Stimulated activated CD4-positive, alpha-beta T cell treated with anti-CD3 and anti-CD28 coated beads, Interleukin-1b, Interleukin-23, amount 100 ng/mL, for 48 hours (primary cell): ENCODE data around the gene METTL23.
"Not testable (repeated sequence)": the region's sequence is repeated elsewhere in the genome, so short reads cannot be mapped to it uniquely, and the experiment has no call there.

Experiments
- DNase-seq: peaks from one replicate; pipeline ENCODE4 v3.0.0-alpha.2; 2020

METTL23 gene

DNA sequence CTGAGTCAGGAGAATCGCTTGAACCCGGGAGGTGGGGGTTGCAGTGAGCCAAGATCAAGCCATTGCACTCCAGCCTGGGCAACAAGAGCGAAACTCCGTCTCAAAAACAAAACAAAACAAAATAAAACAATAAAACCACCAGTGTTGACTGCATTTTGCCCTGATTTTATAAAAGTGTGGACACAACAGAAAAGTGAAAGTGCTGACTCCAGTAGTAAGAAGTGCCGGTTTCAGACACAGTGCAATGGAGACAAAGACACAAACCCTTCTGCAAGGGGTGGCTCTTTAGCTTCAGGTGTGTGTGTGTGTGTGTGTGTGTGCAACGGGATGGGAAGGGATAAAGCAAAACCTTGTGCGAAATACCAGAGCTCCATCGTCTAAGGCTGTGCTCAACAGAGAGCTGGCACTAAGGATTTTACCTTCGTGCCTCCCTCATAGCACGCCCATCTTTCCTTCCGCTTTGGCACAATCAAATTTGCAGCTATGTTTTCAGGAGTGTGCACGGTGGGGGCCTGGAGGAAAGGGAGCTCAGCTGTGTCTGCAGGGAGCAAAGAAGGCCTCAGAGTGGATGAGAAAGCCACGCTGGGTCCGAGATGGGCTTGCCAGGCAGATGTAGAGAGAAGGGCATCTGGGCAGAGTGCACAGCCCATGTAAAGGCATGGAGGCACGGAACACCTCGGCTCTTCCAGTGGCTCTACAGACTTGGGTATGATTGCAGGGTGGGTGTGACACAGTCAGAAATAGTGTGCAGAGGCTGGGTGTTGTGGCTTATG lies 31.4 kb upstream of the METTL23 start:
- no peak for DNase-seq

DNA sequence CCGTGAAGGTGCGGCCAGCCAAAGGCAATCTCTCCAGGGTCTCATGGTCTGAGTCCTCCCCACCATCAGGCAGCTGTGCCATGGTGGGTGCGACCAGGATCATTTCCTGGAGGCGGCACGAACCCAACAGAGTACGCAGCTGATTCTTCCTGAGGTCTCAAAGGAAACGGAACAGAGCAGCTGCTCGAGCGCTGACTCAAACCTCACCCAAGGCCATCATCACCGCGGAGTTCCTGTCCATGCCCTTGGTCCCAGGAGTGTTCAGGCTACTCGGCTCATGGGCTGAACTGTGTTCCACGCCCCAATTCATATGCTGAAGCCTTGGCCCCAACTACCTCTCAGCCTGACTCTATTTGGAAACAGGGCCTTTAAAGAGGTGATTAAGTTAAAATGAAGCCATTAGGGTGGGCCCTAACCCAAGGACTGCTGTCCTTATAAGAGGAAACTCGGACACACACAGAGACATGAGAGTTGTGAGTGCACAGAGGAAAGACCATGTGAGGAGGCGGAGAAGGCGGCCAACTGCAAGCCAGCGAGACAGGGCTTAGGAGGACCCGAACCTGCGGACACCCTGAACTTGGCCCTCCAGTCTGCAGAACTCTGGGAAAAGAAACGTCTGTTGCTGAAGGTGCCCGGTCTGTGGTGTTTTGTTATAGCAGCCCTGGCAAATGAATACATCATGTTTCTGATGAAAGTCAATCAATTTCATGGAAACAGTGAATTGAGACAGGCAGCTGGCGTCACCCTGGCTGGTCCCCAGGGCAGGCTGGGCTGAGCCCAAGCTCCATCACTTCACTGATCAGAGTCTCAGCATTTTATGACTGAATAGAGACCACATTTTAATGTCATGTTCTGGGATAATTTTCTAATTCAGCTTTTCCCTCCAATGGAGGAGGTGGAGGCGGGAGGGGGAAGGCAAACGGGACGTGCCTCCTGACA lies 29.6 kb upstream of the METTL23 start:
- DNase-seq = no peak

GRCh38 chr17:76697702-76698465 lies 28.8 kb upstream of the METTL23 start:
- DNase-seq = no peak

- not testable (repeated sequence) for DNase-seq
These were observed 28.1 kb upstream of the METTL23 start for GRCh38 chr17:76698466-76698977.

- no peak for DNase-seq
These were observed 26.4 kb upstream of the METTL23 start for GRCh38 chr17:76700270-76700616.

DNA sequence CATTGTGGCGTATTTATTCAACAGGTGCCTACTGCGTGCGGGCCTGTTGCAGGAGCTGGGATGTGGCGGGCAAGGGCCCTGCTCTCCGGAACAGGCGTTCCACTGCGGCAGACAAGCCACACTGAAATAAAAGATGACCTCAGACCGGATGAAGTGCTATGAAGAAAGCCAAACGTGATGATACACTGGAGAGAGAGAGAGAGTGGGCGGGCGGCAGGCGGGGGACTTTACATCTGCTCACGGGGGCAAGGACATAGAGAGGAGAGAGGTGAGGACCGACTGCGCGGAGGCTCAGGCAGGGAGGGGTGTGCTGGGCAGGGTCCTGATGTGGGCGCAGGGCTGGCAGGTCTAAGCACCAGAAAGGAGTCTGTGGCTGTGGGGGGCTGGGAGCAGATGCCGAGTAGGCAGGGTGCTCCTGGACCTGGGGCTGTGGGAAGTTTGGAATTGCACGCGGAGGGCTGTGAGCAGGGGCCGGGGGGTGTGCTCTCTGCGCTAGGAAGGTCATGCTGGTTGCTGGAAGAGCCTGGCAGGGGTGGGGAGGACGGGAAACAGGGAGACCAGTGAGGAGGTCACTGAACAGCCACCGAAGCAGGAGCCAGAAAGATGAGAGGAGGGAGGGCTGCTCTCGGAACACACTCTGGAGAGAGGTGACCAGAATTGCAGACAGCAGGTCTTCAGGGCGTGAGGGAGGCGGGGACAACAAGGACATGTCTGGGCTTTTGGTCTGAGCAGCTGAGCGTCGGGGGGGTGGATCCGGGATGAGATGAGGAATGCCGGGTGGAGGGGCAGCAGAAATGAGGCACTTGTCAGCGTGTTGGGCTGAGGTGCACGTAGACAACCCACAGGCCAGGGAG lies 25.8 kb upstream of the METTL23 start:
- no peak for DNase-seq

DNA sequence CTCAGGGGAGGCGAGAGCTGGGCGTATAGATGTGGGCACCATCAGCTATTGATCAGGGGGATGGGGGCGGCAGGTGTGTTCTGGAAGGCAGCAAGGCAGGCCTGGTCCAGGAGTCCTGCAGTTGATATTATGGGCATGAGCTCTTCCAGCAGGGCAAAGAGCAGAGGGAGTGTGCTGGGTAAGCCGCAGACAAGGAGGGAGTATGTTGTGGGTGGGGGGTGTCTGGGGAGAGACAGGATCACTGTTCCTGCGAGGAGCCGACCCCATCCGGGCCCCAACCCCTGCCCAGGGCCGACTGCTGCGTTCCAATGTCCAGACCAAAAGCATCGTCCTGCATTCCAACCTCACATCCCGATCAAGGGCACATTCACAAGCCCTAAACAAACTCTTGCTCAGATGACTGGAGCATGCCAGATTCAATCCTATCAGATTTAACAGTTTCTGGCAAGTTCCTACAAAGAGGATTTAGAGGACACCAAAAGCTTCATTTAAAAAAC lies 25.1 kb upstream of the METTL23 start:
- no peak for DNase-seq

- DNase-seq = no peak
These were observed 24.6 kb upstream of the METTL23 start for GRCh38 chr17:76702076-76702475.

DNA sequence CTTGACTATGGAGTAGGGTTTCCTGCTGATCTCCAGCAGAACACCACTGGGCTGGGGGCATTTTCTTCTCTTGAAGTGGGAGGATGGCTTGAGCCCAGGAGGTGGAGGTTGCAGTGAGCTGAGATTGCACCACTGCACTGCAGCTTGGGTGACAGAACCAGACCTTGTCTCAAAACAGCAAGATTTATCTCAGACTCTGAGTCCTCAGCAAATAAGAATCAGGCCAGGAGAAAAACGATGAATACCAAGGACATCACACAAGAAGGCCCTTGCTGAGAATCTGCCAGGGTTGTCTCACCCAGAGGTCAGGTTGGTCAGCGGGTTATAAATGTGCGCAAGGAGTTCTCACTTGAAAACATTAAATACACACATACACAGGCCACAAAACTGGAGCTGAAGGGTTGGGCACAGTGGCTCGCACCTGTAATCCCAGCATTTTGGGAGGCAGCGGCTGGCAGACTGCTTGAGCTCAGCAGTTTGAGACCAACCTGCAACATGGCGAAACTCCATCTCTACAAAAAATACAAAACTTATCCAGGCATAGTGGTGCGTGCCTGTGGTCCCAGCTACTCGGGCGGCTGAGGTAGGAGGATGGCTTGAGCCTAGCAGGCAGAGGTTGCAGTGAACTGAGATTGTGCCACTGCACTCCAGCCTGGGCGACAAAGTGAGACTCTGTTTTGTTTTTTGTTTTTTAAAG lies 23.6 kb upstream of the METTL23 start:
- no peak for DNase-seq

GRCh38 chr17:76704805-76705204 lies 21.8 kb upstream of the METTL23 start:
- no peak for DNase-seq

DNA sequence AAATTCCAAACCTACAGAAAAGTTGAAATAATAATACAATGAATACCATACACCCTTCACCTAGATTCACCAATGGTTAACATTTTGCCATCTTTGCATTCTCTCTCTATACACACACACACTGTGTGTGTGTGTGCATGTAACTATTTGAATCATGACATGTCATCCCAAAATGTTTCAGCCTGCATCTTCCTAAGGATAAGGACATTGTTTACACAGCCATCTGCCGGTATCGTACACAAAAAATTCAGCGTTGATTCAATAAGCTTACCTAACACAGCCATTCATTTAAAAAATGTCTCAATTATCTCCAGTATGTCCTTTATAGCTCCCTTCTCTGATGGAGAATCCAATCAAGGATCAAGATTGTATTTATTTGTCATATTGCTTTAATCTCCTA lies 19.8 kb upstream of the METTL23 start:
- DNase-seq = no peak

DNA sequence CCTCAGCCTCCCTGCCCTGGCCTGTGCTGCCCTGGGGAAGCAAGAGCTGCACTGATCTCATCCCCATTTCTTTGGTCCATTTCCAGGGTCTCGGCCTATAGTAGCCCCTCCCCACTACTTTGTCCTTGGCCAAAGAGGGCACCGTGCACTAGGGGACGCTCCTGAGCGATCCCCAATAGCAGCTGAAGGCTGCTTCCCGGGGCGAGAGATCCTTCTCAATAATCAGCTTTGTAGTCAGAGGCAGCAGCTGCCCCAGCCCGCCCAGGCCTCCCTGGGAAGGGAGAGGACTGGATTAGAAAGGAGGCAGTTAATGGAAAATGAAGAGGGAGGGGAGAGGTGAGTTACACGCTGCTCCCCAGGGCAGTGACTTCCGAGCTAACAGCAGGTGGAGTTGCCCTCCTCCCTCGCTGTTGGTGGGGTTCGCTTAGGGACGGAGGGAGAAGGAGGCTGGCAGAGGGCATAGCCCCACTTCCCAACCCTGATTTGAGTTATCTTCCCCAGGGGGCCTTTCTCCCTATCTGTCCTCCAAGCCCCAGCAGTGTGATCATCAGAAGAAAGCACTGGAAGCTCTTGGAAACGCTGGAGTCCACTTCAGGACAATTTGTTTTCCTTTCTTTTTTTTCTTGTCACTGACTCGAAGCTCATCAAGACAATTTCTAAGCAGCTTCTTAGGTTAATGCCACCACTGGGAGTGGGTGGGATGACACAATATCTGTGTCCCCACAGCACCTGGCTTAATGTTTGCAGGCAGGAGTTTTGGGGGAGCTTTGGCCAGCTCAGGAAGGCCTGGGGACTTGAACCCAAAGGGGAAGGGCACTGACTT lies 18.4 kb upstream of the METTL23 start:
- no peak for DNase-seq

GRCh38 chr17:76709077-76709950 lies 17.3 kb upstream of the METTL23 start:
- no peak for DNase-seq

GRCh38 chr17:76709951-76710862 lies 16.4 kb upstream of the METTL23 start:
- not testable (repeated sequence) for DNase-seq

- no peak for DNase-seq
These were observed 15.6 kb upstream of the METTL23 start, which contains the start of gene MXRA7 for GRCh38 chr17:76710863-76711611. Gene MXRA7, minus strand, starts transcription at chr17:76710965. Its CDS starts 19 bp downstream, at chr17:76710946.

DNA sequence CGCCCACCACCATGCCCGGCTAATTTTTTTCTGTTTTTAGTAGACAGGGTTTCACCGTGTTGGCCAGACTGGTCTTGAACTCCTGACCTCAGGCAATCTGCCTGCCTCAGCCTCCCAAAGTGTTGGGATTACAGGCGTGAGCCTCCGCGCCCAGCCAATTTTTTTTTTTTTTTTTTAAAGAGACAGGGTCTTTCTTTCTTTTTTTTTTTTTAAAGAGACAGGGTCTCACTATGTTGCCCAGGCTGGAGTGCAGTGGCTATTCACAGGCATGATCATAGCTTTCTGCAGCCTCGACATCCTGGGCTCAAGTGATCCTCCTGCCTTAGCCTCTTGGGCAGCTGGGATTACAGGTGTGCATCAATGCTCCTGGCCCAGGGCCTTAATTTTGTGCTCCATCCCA lies 14.3 kb upstream of the METTL23 start:
- not testable (repeated sequence) for DNase-seq

GRCh38 chr17:76713765-76714164 lies 12.9 kb upstream of the METTL23 start:
- no peak for DNase-seq
